ENCODE results near the gene CROCC2.
A peak's percentile ranks its signal among the peaks of the same experiment; 100 is the strongest.

Gene CROCC2

DNA sequence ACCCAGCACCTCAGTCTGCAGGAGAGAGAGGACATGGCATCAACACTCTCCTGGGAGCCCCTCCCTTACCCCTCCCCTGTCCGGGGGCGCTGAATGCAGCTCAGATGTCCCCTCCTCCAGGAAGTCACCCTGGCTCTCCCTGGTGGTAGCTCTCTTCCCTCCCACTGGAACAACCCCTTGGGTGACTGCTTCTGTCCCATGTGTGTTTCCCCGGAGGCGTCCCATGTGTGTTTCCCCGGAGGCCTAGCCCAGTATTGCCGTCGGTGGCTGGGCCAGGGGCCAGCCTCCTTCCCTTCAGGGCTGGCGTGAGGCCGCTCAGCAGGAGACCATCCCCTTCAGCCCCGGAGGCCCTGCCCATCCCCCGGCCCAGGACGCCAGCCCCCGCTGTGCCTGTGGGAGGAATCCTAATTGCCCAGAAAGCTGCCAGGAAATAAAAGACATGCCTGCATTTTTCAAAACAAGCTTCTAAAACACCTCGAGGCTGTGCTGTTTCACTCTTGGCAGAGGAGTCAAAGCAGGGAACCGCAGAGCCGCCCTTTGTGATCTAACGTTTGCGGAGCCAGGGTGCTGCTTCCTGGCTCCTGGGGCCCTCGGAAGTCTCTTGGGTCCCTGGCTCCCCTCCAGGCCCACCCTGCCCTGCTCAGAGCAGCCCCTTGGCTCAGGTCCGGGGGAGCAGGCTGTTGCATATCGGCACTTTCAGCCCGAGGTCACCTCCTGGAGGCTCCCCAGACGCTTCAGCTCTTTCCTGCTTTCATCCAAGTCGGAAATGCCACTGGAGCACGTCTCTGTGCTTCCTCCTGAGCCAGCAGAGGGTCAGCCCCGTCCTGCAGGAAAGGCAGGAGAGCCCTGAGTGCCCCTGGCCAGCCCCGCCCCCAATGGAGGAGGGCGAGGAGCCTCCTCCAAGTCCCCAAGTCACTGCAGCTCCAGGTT is 103.7 kb downstream of the CROCC2 start:
- Mint-ChIP-seq H3K27me3 (ENCODE audit: low read depth, poor library complexity) (peaks cover 33% of the 10 kb centered on the region), H3K4me3 (peak overlapping the region; percentile 65), H3K36me3 (ENCODE audit: low read depth) (peaks cover 11% of the 10 kb centered on the region), H3K4me1 (peaks cover 19% of the 10 kb centered on the region), H3K9me3 (peaks cover 18% of the 10 kb centered on the region), H3K27ac (peak overlapping the region; percentile 61)
- DNase-seq = peak; percentile 60
- TF ChIP-seq, protein P1, sequence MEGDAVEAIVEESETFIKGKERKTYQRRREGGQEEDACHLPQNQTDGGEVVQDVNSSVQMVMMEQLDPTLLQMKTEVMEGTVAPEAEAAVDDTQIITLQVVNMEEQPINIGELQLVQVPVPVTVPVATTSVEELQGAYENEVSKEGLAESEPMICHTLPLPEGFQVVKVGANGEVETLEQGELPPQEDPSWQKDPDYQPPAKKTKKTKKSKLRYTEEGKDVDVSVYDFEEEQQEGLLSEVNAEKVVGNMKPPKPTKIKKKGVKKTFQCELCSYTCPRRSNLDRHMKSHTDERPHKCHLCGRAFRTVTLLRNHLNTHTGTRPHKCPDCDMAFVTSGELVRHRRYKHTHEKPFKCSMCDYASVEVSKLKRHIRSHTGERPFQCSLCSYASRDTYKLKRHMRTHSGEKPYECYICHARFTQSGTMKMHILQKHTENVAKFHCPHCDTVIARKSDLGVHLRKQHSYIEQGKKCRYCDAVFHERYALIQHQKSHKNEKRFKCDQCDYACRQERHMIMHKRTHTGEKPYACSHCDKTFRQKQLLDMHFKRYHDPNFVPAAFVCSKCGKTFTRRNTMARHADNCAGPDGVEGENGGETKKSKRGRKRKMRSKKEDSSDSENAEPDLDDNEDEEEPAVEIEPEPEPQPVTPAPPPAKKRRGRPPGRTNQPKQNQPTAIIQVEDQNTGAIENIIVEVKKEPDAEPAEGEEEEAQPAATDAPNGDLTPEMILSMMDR (IDR thresholded peaks at IDR 0.05) = no peak

DNA sequence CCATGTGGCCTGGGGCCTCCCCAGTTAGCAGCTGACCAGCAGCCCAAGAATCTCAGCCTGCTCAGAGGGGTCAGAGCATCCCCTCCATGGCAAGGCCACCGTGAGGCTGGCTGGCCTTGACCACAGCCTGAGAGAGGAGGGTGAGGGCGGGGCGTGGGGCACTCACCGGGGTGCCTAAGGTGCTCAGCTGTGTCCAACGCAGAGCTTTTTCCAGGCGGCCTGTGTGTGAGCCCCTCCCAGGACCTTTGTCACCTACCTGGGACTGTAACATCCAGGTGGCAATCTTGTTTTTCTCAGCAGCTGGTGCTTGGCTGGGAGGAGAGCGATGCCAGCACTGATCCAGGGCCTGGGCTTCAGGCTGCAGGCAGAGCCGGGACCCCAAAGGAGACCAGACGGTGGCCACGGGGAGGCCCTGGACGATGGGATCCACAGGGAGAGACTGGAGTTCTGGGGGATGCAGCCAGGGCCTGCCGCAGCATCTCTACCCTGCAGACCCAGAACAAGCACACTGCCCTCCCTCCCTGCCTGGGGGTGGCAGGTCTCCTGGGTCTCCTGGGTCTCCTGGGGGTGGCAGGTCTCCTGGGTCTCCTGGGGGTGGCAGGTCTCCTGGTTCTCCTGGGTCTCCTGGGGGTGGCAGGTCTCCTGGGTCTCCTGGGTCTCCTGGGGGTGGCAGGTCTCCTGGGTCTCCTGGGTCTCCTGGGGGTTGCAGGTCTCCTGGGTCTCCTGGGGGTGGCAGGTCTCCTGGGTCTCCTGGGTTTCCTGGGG is 104.6 kb downstream of the CROCC2 start:
- Mint-ChIP-seq H3K27me3 (ENCODE audit: low read depth, poor library complexity) (peaks cover 26% of the 10 kb centered on the region), H3K4me1 (peaks cover 19% of the 10 kb centered on the region), H3K4me3 (no peak overlapping the region), H3K27ac (no peak overlapping the region), H3K36me3 (ENCODE audit: low read depth) (peaks cover 6% of the 10 kb centered on the region), H3K9me3 (peaks cover 10% of the 10 kb centered on the region)
- TF ChIP-seq, protein P1 (IDR thresholded peaks at IDR 0.05) = no peak
- no peak for DNase-seq

- no peak overlapping the region for H3K4me3 Mint-ChIP-seq
- H3K9me3 Mint-ChIP-seq = peaks cover 4% of the 10 kb centered on the region
- no peak for DNase-seq
- TF ChIP-seq, protein P1 (IDR thresholded peaks at IDR 0.05) = no peak
- H3K27ac Mint-ChIP-seq = no peak overlapping the region
- H3K36me3 Mint-ChIP-seq (ENCODE audit: low read depth) = peaks cover under 1% of the 10 kb centered on the region
- peaks cover 22% of the 10 kb centered on the region for H3K27me3 Mint-ChIP-seq (ENCODE audit: low read depth, poor library complexity)
- peaks cover 19% of the 10 kb centered on the region for H3K4me1 Mint-ChIP-seq
Measured at GRCh38 chr2:241011296-241011600, 105.1 kb downstream of the CROCC2 start.

- DNase-seq = no peak
- peaks cover 19% of the 10 kb centered on the region for H3K4me1 Mint-ChIP-seq
- peaks cover 20% of the 10 kb centered on the region for H3K27me3 Mint-ChIP-seq (ENCODE audit: low read depth, poor library complexity)
- no peak overlapping the region for H3K27ac Mint-ChIP-seq
- H3K36me3 Mint-ChIP-seq (ENCODE audit: low read depth) = no peaks in the 10 kb centered on the region
- H3K4me3 Mint-ChIP-seq = no peak overlapping the region
- TF ChIP-seq, protein P1 (IDR thresholded peaks at IDR 0.05) = no peak
- no peaks in the 10 kb centered on the region for H3K9me3 Mint-ChIP-seq
Measured at GRCh38 chr2:241011751-241012510, 105.8 kb downstream of the CROCC2 start.

DNA sequence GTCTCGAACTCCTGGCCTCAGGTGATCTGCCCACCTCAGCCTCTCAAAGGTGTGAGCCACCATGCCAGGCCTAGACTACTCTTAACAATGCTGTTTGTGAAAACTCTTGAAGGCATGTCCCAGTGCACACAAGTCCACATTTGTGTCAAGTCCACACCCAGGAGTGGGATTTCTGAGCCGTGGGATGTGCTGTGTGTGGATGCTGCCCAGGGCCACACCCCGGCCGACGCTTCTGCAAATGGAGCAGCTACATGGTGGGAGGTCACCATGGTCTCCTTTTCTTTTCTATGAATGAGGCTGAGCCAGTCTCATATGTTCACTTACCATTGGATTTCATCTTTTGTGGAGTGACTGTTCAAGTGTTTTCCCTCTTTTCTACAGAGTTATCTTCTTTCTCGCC is 108.1 kb downstream of the CROCC2 start:
- H3K9me3 Mint-ChIP-seq = peaks cover 4% of the 10 kb centered on the region
- DNase-seq = no peak
- H3K4me3 Mint-ChIP-seq = no peak overlapping the region
- TF ChIP-seq, protein P1 (IDR thresholded peaks at IDR 0.05) = no peak
- no peak overlapping the region for H3K27ac Mint-ChIP-seq
- H3K36me3 Mint-ChIP-seq (ENCODE audit: low read depth) = no peaks in the 10 kb centered on the region
- peaks cover 12% of the 10 kb centered on the region for H3K4me1 Mint-ChIP-seq
- peaks cover 6% of the 10 kb centered on the region for H3K27me3 Mint-ChIP-seq (ENCODE audit: low read depth, poor library complexity)
